Measurements from ENCODE around the gene PIGH.
"Not testable (repeated sequence)": the region's sequence is repeated elsewhere in the genome, so short reads cannot be mapped to it uniquely, and the experiment has no call there.

PIGH gene

GRCh38 chr14:67551123-67551522 is 48.9 kb downstream of the PIGH start:
- no peak for DNase-seq (ENCODE audit: low read depth in 2 of 2)

GRCh38 chr14:67549734-67550133 is 50.3 kb downstream of the PIGH start:
- DNase-seq (ENCODE audit: low read depth in 2 of 2) = no peak

GRCh38 chr14:67547224-67547780 is 52.8 kb downstream of the PIGH start:
- DNase-seq (ENCODE audit: low read depth in 2 of 2) = no peak

GRCh38 chr14:67544590-67544989 is 55.5 kb downstream of the PIGH start:
- no peak for DNase-seq (ENCODE audit: low read depth in 2 of 2)

- DNase-seq (ENCODE audit: low read depth in 2 of 2) = not testable (repeated sequence)
These were observed 57.4 kb downstream of the PIGH start for GRCh38 chr14:67542620-67543019.

GRCh38 chr14:67541448-67542387 is 58.4 kb downstream of the PIGH start:
- DNase-seq (ENCODE audit: low read depth in 2 of 2) = peak in 1 of 2 donors; percentile 14

Measured in stimulated activated CD4-positive, alpha-beta T cell treated with anti-CD3 and anti-CD28 coated beads, Interleukin-15, amount 100 ng/mL, for 48 hours (primary cell).